ENCODE results near the gene GCSAM. TPM values are rescaled to one million over a fixed set of nuclear protein-coding genes. Genes with fewer than 3 reads are reported as not detected.

The GCSAM gene
- total RNA-seq, 1 experiment from 2014 or later: not detected

- no peak overlapping the region for H3K4me3 ChIP-seq (ENCODE audit: low read depth, low read length, poor library complexity, severe bottlenecking)
- H3K36me3 ChIP-seq (ENCODE audit: insufficient read depth, low read length, poor library complexity, severe bottlenecking): no peaks in the 10 kb centered on the region
- no peaks in the 10 kb centered on the region for H3K4me1 ChIP-seq (ENCODE audit: insufficient read depth, low read length, poor library complexity, severe bottlenecking)
- DNase-seq (ENCODE audit: low spot score): no peak
- ChIA-PET POLR2A (ENCODE audit: low non-redundant PET) (no interaction called here), CTCF (interaction anchor here (1.2 kb wide), 1 partner anchor 147 kb away, joined by 4 read pairs; no protein-coding TSS in a partner anchor)
- H3K27me3 ChIP-seq (replicated peaks; ENCODE audit: insufficient read depth, low read depth, low read length, poor library complexity): no peaks in the 10 kb centered on the region
- TF ChIP-seq EZH2 (IDR thresholded peaks at IDR 0.05; ENCODE audit: borderline replicate concordance, low read depth, low read length, poor library complexity, severe bottlenecking) (no peak), CTCF (conservative IDR thresholded peaks at IDR 0.05; ENCODE audit: low read depth, low read length) (no peak)
- no TSS peak for BruUV-seq (replicated peaks)
- H3K27ac ChIP-seq (ENCODE audit: low read depth, low read length, poor library complexity, severe bottlenecking): no peak overlapping the region
- no peaks in the 10 kb centered on the region for H3K9me3 ChIP-seq (ENCODE audit: low read depth, low read length, poor library complexity, severe bottlenecking)
- intact Hi-C loops (cut with micrococcal nuclease; ENCODE audit: unreplicated experiment): loop anchor here (2.0 to 10.0 kb wide), 2 partner anchors 177 to 381 kb away; no protein-coding TSS in a partner anchor
These were observed 4.7 kb upstream of the GCSAM start for GRCh38 chr3:112137781-112138180.

- peak; percentile 71 for DNase-seq (ENCODE audit: low spot score)
- TF ChIP-seq EZH2 (IDR thresholded peaks at IDR 0.05; ENCODE audit: borderline replicate concordance, low read depth, low read length, poor library complexity, severe bottlenecking) (no peak), CTCF (conservative IDR thresholded peaks at IDR 0.05; ENCODE audit: low read depth, low read length) (peak; percentile 77)
- Histone ChIP-seq H3K4me3 (ENCODE audit: low read depth, low read length, poor library complexity, severe bottlenecking) (no peak overlapping the region), H3K4me1 (ENCODE audit: insufficient read depth, low read length, poor library complexity, severe bottlenecking) (no peaks in the 10 kb centered on the region), H3K9me3 (ENCODE audit: low read depth, low read length, poor library complexity, severe bottlenecking) (no peaks in the 10 kb centered on the region), H3K27ac (ENCODE audit: low read depth, low read length, poor library complexity, severe bottlenecking) (no peak overlapping the region), H3K36me3 (ENCODE audit: insufficient read depth, low read length, poor library complexity, severe bottlenecking) (no peaks in the 10 kb centered on the region), H3K27me3 (replicated peaks; ENCODE audit: insufficient read depth, low read depth, low read length, poor library complexity) (no peaks in the 10 kb centered on the region)
- CTCF ChIA-PET: interaction anchor here (0.5 to 1.2 kb wide), 4 partner anchors 147 to 407 kb away, joined by 3 to 5 read pairs (median 4); partner anchors contain the start of gene SLC9C1
- POLR2A ChIA-PET (ENCODE audit: low non-redundant PET): no interaction called here
- BruUV-seq (replicated peaks): no TSS peak
- intact Hi-C loops (cut with micrococcal nuclease; ENCODE audit: unreplicated experiment): loop anchor here (2.0 to 10.0 kb wide), 2 partner anchors 178 to 382 kb away; no protein-coding TSS in a partner anchor
These were observed 4.1 kb upstream of the GCSAM start for GRCh38 chr3:112136959-112137693.

- CTCF ChIA-PET: no interaction called here
- TF ChIP-seq EZH2 (IDR thresholded peaks at IDR 0.05; ENCODE audit: borderline replicate concordance, low read depth, low read length, poor library complexity, severe bottlenecking) (no peak), CTCF (conservative IDR thresholded peaks at IDR 0.05; ENCODE audit: low read depth, low read length) (no peak)
- no peaks in the 10 kb centered on the region for H3K4me1 ChIP-seq (ENCODE audit: insufficient read depth, low read length, poor library complexity, severe bottlenecking)
- H3K4me3 ChIP-seq (ENCODE audit: low read depth, low read length, poor library complexity, severe bottlenecking): no peak overlapping the region
- no peaks in the 10 kb centered on the region for H3K9me3 ChIP-seq (ENCODE audit: low read depth, low read length, poor library complexity, severe bottlenecking)
- POLR2A ChIA-PET (ENCODE audit: low non-redundant PET): no interaction called here
- H3K27ac ChIP-seq (ENCODE audit: low read depth, low read length, poor library complexity, severe bottlenecking): no peak overlapping the region
- no peaks in the 10 kb centered on the region for H3K36me3 ChIP-seq (ENCODE audit: insufficient read depth, low read length, poor library complexity, severe bottlenecking)
- no peak for DNase-seq (ENCODE audit: low spot score)
- no peaks in the 10 kb centered on the region for H3K27me3 ChIP-seq (replicated peaks; ENCODE audit: insufficient read depth, low read depth, low read length, poor library complexity)
- intact Hi-C loops (cut with micrococcal nuclease; ENCODE audit: unreplicated experiment): loop anchor here (2.0 to 10.0 kb wide), 2 partner anchors 179 to 383 kb away; no protein-coding TSS in a partner anchor
- no TSS peak for BruUV-seq (replicated peaks)
These were observed 3.0 kb upstream of the GCSAM start for GRCh38 chr3:112136046-112136445.
